Inferior parietal cortex (tissue), 1 donor: Measurements from ENCODE around the gene EHBP1.
A peak's percentile ranks its signal among the peaks of the same experiment; 100 is the strongest.

ENCODE experiments used
- DNase-seq: peaks from one replicate; pipeline ENCODE4 v3.0.0-alpha.2; 2016; ENCODE audit errors: extremely low spot score

EHBP1 gene

DNA sequence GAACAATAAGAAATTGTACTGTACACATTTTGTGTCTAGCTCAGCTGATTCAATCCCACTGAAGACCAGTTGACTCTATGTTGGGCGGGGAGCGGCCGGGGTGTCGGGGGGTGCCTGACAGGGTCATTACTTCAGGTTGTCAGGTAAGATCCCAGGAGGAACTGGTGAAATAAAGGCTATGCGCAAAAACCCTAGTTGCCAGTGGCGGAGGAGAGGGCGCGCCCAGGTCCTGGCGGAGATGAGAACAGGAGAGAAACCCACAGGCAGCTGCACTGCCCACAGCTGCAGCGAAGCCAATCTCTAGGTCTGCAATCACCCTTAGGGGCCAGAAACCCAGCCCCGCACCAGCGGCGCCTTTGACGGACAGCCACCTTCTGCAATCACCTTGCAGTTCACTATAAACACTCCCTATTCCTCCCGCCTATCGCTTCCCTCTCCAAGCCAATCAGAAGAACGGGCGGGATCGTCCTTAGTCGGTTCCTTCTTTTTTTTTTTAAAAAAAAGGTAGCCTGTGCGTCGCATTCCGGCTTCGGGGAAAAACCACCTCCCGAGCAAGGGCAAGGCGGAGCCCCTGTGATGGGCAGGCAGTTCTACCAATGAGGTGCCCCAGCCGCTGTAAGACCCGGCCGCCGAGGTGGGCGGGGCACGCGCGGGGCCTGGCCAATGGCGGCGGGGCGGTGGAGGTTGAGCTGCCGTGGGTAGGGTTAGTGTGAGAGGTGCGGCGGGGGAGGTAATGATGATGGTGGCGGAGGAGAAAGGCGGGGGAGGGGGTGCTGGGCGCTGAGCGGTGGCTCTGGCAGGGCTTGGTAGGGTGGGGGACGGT lies at the start of gene EHBP1:
TSS of gene EHBP1 (plus strand) at position 707 of the 823 bp plus-strand sequence. CDS start 1,479 bp downstream, outside the sequence.
- peak; percentile 97 for DNase-seq

DNA sequence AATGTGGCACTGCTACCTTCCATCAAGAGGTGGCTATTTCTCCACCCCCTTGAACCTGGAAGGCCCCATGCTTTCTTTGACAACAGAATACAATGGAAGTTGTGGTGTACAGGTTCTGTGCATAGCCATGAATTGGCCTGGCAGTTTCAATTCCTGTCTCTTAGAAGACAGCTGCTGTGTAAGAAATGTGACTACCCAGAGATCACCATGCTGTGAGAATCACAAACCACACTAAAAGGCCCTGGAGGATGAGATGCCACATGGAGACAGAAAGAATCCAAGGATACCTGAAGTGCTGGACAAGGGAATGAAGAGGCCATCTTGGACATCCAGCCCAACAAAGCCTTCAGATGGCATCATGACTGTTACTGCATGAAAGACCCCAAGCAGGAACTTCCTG lies 47.7 kb upstream of the EHBP1 start:
- DNase-seq, result no peak

DNA sequence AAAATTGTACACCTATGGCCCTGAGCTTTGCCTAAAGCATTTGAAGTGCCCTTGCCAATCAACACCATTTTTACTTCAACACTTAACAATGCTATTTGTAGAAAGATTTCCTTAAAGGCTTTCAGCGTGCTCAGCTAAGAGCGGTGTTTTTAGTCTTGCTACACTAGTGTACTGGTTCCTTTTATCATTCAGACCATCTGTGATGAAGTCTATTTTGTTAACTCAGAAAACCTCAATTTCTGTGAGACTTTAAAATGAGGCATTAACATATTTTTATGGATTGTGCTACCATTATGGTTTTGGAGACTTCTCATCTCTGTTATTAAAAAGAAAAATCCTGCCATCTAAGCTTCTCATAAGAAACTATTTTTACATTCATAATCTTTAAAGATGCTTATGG lies 46.6 kb upstream of the EHBP1 start:
- DNase-seq, result no peak

DNA sequence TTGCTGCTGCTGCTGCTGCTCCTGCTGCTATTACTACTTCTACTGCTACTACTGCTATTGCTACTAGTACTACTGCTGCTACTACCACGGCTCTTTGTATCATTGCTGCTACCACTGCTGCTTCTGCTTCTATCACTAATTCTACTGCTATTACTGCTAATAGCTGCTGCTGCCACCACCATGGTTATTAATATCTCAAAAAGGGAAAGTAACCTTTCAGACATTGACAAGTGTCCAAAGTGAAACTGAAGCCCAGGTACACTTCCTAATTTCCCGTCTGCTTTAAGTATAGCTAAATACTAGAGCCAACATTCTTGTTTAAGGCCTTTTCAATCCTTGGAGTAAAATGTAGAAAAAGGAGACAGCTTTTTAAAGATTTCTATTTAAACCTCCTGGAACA lies 45.4 kb upstream of the EHBP1 start:
- no peak for DNase-seq

DNA sequence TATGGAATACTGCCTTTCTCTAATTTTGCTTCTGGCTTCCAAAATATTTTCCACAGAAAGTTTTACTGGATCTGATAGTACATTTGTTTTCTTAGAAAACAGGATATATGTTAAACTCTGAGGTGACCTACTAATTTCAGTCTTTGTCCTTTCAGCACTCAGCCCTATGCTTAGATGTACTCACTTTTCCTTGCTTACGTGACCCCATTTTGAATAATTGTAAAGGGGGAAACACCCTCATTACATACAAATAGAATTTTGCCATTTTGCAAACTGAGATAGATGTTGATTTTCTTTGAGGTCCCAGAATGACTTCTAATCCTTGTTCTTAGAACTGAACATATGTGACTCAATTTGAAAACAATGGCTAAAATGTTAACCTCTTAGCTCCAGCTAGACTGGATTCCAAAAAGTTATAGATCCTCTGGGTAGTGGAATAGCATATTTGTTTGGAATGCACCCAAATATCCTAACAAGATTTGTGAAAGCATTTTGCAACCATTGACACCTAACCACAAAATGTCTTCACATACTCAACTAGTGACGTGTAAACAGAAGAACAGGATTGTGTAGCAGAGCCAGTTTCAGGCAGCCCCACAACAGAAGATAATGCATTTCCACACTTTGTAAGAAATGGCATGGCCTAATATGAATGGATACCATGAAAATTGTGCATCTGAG lies 44.8 kb upstream of the EHBP1 start:
- no peak for DNase-seq

DNA sequence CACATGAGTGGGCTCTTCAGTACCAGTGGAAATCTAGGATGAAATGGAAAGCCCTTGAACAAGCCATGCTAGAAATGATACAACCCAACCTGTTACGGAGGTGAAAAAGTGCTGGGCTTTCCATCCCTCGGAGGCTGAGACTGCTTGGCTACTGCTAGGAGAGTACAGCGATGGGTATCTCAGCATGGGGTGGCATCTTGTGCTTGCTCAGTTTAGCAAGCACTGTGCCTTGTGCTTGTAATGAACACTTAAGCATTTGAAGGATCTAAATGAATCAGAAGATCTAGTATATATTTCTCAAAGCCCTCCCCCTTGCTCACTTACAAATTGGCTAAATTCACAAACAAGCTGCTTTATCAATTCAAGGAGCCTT lies 44.3 kb upstream of the EHBP1 start:
- DNase-seq, result no peak

DNA sequence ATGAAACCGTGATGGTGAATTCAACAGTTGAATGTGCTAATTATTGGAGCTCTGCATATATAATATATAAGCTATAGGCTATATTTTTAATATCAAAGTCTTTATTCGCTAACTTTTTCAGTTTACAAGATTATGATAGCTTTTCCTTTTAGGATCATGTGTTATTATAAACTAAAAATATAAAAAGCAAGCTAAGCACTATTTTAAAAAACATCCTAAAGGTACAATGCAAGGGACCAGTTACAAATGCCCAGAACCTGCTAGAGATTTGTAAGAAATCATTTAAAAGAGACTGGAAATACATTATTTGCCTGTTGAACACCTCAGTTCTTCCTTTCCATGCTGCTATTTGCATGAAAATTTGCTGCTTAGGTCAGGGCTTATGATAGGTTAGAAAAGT lies 43.4 kb upstream of the EHBP1 start:
- DNase-seq, result no peak

DNA sequence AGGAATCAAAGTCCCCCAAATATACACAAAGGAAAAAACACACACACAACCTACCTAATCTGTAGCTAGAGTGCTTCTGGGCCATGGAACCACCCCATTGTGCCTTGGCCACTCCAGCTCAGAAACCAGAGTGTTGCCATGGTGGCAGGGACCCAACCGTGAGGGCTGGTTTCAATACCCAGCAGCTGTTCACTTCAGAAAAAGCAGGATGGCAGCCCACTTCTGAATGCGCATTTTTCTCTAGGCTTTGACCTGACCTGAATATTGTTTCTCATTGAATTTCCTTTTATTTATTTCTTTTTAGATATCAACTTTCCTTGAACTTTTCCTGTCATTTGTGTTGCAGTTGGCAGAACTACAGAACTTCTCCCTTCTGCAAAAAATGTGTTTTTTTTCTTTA lies 43.0 kb upstream of the EHBP1 start:
- DNase-seq, result no peak

DNA sequence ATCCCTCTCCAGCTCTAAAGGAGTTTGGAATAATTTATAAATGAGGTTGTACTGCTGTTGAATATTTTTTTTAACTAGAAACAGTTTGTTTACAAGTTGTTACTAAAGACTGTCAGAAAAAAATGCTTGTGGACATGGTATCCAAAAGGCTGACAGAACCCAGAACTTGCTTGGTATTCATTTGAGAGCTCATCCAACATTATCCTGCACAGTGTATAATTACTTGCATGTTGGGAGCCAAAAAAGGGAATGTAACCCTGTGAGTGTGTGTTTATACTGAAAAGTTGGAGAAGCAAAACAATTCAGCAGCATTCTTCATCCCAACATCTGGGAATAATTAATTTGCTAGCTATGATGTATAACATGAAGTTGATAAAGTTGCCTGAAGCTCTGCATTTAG lies 42.1 kb upstream of the EHBP1 start:
- no peak for DNase-seq

DNA sequence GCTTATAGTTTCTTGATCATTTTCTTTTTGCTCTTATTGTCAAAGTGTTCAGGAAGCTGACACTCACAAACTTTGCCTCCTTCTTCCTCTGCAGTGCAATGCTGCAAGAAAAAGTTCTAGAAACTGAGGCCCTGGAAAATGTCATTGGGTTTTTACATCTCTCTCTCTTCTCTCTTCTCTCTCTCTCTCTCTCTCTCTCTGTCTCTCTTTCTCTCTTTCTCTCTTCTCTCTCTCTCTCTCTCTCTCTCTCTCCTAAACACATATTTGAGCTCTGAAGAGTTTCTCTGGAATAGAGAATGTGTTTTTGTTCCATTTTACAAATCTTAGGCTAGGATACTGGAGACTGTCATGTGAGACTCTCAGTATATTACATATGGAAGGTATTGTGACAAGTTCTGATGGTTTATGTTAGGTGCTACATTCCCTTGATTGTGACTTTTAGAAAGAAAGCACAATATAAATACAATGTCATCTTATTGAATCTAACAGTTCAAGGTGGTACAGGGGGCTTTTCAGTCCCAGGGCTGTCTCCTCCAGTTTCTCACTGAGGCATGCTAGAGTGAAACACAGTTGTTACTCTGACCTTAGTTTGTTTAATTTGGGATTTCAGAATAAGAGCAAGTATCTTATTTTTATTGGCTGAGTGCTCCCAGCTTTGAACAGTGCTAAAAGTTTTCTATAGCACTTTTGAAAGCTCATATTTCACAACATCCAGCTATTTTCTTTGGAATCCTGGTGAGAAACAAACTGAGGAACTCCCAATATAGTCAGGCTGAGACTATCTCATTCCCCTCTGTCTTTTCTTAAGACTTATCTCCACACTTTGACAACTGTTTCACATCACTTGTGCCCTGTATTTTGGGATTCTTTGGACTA lies 41.4 kb upstream of the EHBP1 start:
- DNase-seq, result no peak

DNA sequence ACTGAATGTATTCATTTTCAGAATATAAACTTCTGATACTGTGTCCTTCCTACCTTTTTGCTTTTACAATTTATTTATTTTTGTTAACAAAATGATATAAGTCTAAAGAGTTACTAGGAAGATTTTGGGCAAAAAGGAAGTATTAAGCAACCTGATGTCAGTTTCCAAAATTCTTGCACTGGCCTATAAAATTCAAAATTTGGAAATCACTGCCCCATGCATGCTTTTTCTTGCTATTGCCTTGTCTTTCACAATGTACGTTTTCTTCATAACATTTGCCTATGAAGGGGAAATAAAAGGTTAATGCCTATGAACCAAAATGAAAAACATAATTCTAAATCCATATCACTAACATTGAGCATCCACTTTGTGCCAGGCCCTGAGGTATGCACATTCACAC lies 40.1 kb upstream of the EHBP1 start:
- DNase-seq, result no peak

DNA sequence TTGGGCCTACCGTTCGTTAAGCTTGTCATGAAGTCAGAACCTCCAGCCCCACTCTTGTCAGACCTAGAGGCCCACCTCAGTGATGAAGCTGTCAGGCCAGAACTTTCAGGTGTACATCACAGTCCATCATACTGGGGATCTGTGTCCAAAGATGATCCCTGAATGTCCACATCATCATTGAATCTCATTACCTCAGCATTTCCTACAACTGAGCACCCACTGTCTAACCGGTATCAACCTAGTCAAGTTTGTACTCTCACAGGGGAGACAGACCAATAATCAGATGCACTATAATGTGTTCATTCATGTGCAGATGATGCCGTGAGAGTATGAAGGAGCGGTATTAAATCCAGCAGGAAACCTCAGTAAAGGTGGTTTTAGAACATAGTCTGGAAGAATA lies 36.3 kb upstream of the EHBP1 start:
- no peak for DNase-seq

DNA sequence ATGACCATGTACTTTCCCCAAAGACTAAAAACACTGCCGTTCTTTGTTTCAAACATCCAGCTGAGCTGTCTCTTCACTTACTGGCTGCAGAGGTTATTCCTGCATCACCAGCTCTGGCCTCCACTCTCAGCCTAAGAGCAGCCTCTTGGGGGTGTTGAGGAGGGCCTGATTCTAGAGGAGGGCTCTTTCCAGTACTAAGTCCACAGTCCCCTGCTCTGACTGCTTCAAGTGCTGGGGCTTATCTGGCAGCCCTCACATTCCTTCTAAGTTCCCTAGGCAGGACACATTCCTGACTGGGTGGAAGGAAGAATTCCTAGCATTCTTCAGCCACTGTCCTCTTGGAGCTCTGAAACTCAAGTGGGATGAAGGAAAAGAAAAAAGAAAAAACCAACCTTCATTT lies 32.9 kb upstream of the EHBP1 start:
- DNase-seq, result no peak

DNA sequence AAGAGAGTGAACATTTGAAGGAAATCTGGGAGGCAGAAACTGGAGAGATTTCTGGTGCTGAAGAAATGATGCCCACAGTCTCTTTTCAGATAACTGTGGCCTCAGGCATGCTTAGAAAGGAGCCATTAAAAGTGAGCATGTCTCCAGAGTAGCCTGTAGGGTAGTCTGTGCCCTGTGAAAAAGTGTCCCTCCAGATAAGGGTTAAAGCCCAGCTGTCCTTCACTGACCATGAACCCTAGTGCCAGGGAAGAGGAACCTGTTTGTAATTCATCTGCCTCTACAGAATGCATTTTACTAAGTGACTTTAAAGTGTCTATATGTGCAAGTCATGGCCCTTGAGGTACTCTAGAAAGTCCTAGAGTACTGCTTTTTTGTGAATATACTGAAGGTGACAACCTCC lies 30.5 kb upstream of the EHBP1 start:
- no peak for DNase-seq

DNA sequence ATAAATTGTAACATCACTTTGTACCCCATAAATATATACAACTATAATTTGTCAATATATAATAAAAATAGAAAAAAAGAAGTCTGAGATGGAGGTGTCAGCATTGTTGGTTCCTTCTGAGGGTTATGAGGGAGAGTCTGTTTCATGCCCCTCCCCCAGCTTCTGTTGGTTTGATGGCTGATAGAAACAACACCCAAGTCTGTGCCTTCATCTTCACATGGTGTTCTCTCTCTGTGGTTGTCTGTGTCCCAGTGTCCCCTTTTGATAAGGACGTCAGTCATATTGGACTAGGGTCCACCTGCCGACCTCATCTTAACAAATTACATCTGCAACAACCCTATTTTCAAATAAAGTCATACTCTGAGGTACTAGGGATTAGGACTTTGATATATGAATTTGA lies 20.3 kb upstream of the EHBP1 start:
- no peak for DNase-seq

DNA sequence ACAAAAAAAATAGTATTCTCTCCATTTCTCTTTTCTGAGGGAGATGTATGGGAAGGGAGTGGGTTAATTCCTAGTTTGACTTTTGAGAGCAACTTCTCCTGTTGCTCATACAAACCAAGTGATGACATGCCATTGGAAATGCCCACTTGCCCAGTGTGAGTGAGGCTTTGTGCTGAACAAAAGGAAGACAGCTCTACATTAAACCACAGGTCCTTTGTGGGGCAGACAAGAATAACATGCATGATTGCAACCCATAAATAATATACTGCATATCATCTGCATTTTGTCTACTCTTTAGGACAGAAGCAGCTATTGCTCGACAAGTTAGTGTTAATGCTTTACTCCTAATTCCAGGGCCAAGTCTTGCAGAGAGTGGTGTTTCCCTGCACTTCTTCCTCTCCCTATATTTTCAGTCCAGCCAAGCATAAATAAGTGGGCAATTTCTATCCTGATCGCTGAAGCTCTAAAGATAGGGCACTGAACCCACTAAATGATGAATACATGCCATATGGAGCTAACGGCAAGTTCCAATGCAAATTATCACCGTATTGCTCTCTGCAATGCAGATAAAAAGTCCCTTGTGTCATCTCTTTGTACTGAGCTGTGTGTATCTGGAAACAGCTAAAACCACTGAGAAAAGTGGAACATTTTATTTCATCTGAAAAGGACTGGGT lies 19.4 kb upstream of the EHBP1 start:
- DNase-seq, result no peak

DNA sequence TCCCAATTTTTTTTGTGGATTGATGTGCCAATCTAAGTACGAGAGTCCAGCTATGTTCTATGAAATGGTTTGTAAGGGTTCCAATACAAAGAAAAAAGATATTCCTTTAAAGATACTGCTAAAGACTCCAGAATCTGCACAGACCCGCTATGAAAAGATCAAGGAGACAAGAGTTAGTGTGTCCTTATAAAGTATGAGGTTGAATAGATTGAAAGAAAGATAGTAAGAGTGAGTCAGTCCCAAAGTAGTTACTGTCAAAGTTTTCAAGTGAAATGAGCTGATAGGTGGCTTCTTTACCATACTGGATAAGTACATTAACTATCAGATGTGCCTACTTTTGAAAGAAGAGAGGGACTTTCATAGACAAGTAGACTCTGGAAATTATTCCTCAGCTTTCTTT lies 17.9 kb upstream of the EHBP1 start:
- DNase-seq, result no peak

DNA sequence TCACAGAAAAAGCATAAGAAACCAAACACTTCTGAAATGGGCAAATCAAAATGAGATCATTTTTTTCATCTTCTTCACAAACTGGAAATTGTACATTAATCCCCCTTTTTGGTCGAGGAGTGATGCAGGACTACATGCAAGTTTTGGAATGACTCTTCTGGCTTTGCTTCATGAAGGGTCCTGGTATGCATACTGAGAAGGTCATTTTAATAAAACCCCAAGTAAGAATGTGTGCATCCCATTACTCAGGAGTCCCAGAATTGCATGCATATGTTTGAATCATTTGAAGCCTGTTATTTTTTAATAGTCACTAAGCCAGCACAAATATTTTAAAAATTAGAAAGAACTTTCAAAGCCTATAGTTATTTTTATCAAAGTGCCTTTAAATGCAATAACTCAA lies 16.7 kb upstream of the EHBP1 start:
- no peak for DNase-seq

DNA sequence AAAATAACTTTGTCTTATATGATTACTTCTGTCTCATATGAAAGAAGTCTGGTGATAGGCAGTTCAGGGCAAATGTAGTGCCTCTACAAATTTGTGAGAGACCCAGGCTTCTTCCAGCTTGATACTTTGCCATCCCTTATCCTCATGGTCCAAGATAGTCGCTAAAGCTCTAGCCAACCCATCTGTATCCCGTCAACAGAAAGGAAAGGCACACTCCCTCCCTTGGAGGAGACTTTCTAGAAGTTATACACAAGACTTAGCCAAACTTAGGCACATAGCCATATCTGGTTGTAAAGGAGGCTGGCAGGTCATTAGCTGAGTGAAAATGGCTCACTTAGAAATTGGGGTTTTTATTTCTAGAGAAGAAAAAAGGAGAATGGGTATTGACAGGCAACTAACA lies 14.3 kb upstream of the EHBP1 start:
- no peak for DNase-seq

DNA sequence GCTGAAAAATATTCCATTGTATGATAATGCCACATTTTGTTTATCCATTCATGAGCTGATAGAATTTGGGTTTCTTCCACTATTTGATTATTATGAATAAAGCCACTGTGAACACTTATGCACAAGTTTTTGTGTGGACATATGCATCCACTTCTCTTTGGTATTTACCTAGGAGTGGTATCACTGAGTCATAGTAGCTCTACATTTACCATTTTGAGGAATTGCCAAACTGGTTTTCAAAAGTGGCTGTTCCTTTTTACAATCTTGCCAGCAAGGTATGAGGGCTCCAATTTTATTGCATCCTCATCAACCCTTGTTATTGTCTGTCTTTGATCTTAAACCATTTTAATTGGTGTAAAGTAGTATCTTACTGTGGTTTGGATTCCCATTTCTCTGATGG lies 13.3 kb upstream of the EHBP1 start:
- no peak for DNase-seq

DNA sequence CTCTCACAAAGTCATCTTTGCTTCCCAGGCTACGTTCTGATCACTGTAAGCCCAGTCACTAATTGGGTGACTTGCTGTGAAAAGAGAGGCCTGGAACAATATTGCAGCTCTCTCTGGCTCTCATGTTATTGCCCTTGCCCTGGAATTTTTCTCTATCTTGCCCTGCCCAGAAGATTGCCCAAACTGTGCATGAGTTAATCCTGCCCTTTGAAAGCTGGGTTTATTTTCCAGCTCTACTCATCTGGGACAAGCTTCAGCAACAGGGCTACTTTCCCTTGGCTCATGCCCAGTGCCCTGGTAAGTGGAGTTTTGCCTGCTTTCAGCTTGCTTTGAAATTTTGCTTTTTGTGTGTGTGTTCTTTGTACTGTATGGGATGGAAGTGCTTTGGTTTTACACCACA lies 6.9 kb upstream of the EHBP1 start:
- no peak for DNase-seq

DNA sequence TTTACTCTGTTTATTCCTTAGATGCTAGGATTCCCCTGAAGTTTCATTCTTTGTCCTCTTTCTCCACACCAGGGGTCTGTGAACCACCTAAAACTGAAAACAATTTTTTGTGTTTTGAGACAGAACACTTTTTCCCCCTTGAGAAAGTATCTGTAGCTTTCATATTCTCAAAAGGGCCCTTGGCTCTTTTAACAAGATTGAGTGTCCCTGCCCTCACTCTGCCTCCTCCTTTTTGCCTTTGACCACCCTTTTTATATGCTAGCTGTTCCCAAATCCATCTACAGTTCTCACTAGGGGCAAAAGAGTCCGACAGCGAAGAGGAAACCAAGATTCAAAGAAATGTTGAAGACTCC lies 883 bp upstream of the EHBP1 start:
- no peak for DNase-seq
